GM21381 (cell line): ENCODE data around the gene C1orf198.
A peak's percentile ranks its signal among the peaks of the same experiment; 100 is the strongest.

Experiments used
- ATAC-seq: cut with Tn5 transposase; IDR thresholded peaks from one replicate; pipeline ENCODE4 v1.9.1; 2021; ENCODE audit warnings: mild to moderate bottlenecking, moderate library complexity; ENCODE audit not compliant: unreplicated experiment

C1orf198 gene, protein sequence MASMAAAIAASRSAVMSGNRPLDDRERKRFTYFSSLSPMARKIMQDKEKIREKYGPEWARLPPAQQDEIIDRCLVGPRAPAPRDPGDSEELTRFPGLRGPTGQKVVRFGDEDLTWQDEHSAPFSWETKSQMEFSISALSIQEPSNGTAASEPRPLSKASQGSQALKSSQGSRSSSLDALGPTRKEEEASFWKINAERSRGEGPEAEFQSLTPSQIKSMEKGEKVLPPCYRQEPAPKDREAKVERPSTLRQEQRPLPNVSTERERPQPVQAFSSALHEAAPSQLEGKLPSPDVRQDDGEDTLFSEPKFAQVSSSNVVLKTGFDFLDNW

DNA sequence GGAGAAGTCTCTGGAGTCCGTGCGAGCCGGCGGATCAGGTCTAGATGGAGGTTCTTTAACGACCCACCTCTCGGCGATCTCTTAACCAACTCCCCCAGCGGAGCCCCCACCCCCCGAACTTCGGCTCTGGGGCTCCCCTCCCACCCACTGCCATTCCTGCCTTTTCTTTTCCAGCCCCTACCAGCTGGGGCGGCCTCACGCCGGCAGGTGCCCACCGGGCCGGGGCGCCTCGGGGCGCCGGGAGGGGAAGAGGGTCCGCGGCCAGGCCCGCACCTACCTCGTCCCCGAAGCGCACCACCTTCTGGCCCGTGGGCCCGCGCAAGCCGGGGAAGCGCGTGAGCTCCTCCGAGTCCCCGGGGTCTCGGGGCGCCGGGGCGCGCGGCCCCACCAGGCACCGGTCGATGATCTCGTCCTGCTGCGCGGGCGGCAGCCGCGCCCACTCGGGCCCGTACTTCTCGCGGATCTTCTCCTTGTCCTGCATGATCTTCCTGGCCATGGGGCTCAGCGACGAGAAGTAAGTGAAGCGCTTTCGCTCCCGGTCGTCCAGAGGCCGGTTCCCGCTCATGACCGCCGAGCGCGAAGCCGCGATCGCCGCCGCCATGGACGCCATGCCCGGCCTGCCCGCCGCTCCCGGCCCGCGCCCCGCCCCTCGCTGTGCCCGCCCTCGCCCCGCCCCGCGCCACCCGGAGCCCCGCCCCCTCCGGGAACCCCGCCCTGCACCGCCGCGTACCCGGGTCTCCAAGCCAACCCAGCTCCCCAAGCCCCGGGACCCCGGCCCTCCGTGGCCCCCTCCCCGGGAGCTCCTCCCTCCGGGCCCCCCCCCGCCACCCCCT lies at the start of gene C1orf198:
Gene C1orf198, minus strand, starts transcription at position 619 of the 833 bp plus-strand sequence. Its CDS starts 9 bp downstream, at position 610.
- ATAC-seq: peak; percentile 88

DNA sequence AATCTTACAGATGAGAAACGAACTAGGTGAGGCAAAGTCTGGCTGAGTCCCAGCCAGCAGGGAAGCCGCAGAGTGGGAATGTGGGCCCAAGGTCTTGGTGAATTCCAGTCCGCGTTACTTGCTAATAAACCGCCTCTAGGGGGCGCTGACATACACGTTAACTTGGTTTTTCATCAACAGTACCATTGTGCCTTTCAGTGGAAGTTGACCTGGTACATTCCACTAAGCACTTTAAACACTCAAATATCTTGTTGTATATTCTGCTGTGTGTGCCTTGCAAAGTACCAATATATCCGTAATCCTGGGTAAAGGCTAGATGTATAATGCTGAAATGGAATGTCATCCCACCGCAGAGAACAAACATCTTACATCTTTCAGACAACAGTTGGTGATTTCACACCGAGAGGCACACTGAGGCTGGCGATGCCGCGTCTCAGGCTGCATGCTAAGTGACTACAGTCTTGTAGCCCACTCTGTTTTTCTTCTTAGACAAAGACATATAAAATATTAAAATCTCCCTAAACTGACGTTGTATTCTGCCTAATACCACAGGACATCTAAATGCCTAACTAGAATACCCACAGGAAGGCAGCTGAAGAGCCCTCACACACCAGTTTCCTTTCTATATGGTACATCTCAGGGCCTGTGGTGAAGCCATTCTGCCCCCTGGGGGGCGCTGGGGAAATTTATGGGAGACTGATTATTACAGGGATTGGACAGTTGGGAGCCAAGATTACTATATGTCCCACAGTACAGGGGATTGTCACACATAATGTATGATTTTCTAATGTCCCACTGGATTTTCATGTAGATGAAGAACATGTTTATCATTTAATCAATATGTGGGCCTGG lies 49.2 kb upstream of the C1orf198 start:
- no peak for ATAC-seq

DNA sequence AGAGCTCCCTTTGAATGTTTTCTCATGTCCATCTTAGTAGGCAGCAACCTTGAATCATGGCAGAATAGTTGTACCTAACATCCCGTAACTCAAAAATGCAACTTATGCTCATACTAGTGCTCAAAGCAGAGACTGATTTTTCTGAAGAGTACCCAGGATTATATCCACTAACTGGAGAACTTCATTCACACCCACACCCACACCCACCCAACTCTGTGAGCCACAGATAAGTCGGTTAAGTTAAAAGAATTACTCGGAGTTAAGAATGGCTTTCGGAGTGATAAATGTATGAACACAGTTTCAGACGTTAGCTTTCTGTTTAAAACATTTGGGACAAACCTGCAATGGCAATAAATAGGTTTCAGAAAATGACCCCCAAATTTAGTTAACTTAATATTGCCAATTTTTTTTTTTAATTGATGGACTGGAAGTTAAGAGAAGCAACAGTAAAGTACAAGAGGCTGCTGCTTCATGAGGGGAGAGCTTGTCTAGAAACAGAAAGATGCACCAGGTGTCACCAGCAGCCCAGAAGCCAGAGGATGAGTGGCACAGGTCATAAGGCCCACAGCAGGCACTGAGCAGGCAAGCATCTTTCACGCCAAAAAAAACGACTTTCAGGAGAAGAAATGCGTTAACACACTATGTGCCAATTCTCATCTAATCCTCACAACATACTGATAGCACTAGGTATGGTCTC lies 48.4 kb upstream of the C1orf198 start:
- no peak for ATAC-seq

- no peak for ATAC-seq
Measured at GRCh38 chr1:230915078-230915477, 46.8 kb upstream of the C1orf198 start.

- ATAC-seq: no peak
Measured at GRCh38 chr1:230913496-230913895, 45.2 kb upstream of the C1orf198 start.

GRCh38 chr1:230910755-230911117 lies 42.4 kb upstream of the C1orf198 start:
- no peak for ATAC-seq

DNA sequence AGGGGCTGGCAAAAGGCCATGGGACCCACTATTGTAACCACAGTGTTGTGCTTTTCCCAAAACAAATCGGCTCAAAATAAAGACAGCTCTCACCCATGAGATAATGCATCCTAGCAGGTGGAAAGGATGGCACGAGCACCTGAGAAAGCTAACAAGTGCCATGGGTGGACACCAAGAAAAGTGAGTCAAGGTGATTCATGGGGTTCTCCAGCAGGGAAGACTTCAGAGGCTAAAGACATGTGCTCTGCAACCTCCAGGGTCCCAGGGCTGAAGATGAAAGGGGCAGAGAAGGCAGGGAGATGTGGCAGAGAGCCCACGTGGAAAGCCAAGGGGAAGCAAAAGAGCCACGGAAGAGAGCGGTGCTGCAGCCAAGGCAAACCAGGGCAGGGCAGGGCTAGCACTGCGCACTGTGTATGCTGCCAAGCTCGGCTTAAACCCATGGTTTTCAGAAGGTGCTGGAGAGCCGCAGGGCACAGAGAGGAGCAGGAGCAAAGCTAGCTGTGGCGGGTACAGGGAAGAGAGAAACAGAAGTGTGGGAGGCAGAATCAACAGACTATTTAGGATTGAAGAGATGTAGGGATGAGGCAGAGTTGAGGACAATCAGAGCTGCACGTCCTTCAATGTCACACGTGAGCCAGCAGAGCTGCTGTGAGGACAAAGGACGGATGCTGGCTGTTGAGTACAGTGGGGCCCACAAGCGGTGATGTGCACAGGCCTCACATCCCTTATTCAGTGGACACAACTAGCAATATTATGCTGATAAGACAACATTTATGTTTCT lies 41.8 kb upstream of the C1orf198 start:
- ATAC-seq: no peak

- ATAC-seq: no peak
Measured at GRCh38 chr1:230907472-230908205, 39.3 kb upstream of the C1orf198 start.

GRCh38 chr1:230906226-230906625 lies 37.9 kb upstream of the C1orf198 start:
- no peak for ATAC-seq

DNA sequence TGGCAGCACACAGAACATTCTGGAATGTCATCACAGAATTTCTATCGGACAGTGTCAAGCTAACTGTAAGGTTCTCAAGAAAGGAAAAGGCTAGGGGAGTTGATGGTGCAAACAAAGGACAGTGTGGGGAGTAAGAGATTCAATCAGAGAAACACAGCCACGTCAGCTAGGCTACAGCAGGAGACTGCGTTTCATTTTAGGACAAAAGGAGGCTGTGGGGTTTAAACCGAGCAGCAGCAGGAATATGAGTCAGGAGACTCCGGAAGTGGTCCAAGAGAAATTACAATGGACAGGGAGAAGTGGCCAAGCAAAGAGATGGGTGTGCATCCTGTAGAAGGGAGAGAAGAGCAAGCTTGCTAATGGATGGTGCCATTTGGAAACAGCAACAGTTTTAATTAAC lies 37.4 kb upstream of the C1orf198 start:
- ATAC-seq: no peak

DNA sequence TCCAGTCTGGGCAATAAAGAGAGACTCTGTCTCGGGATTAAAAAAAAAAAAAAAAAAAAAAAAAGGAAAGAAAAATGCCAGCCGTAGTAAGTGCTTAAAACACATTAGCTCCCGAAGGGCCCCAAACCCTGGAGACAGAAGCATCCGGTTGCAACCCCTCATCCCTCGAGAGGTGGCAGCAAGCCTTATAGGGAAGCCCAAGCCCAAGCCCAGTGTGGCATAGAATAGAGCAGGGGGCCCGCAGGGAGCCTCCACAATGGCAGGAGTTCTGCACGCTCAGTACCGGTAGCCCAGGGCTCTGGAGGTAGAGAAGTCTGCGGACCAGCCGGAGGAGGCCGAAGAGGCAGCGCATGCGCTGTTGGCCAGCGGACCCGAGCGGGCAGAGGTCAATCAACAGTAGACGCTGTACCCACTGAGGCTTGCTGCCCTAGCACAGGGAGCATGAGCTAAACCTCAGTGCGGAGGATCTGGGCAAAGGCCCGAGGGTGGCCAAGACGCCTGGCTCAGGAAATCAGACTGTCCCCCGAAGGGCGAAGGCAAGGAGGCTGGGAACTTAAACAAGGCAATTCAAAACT lies 34.1 kb upstream of the C1orf198 start:
- no peak for ATAC-seq

DNA sequence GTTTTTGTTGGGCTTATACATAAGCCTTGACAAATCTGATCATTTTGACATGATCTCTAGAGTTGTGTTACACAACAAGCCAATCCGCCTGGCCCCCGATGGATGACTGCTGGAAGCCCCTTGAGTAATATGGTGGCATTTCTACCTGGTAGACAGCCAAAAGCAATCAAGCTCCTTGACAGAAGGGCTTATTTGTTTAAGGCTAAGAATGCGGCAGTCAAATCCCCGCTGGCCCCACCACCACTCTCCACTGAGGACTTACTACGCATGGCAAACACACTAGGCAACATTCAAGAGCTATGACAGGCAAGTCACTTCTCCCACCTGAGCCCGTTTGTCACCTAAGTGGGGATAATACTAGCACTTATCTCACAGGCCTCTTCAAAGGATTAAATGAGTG lies 33.4 kb upstream of the C1orf198 start:
- ATAC-seq: no peak

DNA sequence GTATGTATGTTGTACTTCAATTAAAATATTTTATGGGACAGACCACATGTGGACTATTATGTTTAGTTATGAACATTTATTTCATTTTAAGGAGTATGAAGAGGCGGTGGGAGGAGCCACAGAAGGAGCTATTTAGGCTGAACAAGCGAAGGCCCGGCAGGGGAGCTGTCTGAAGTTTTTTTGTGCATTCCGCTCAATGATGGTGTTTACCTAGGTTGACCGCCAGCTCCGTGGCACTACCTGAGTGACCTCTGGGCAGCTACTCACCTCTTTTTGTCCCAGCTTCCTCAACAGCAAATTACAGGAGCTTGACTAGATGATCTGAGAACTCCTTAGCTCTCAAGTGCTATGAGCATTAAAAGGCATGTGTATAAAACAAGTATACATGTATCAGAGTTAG lies 32.7 kb upstream of the C1orf198 start:
- ATAC-seq: no peak

- no peak for ATAC-seq
Measured at GRCh38 chr1:230899841-230900251, 31.5 kb upstream of the C1orf198 start.

DNA sequence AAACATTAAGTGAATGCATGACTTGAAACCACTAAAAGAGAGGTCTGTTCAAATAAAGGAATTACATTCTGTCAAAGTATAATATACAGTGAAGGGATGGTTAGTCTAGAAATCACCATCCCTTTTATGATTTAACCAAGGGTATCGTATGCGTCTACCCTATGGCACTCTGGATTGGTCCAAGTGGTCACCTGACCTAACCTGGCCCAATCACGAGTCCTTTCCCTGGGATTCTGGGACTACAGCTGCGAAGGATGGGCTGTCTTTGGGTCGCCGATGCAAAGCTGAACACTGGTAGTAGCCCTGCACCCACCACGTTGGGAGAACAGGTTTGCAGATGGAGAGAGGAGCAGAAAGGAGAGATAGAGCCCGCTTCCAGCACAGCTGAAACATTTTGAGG lies 30.4 kb upstream of the C1orf198 start:
- ATAC-seq: no peak

GRCh38 chr1:230898144-230898543 lies 29.8 kb upstream of the C1orf198 start:
- ATAC-seq: no peak

DNA sequence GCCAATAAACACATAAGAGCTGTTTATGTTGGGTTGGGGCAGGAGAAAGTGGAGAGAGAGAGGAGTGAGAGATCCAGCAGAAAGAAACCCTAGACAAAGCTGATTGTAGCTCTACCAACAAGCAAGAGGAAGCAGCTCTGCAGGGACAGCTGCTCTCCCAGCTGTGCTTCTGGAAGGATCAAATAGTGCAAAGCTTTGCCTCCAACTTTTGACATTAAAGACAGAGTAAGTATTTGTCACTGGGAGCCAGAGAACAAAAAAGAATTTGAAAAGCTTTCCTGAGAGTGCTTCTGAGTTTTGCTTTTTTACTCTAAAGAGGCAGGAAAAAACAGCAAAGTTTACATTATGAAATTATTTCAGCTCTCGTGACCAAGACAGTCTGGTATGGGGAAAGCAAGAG lies 28.5 kb upstream of the C1orf198 start:
- no peak for ATAC-seq

- ATAC-seq: no peak
Measured at GRCh38 chr1:230895452-230895851, 27.1 kb upstream of the C1orf198 start.

- no peak for ATAC-seq
Measured at GRCh38 chr1:230894664-230895063, 26.3 kb upstream of the C1orf198 start.
